HepG2 (cell line): ENCODE data around the gene GRB2. TPM values are rescaled to one million over a fixed set of nuclear protein-coding genes. Genes with fewer than 3 reads are reported as not detected.

ENCODE experiments used
- ATAC-seq: fragments of 200-7000 bp; cut with Tn5 transposase; 3 replicates; pipeline ENCODE4 v1.9.1; 2020; ENCODE audit warnings: mild to moderate bottlenecking, moderate library complexity
- BruUV-seq: library from RNA; stranded (reverse); fragments of 400-500 nt; replicated peaks from 2 replicates; lab custom pipeline; 2021; lab: Mats Ljungman, UMichigan
- CTCF ChIA-PET: fragments of 300-600 bp; formaldehyde crosslinking; extraction: SDS; loops from one replicate; lab custom pipeline; 2021; ENCODE audit warnings: low total read pairs, inconsistent platforms, low intra/inter-chr PET ratio; lab: Yijun Ruan, JAX
- POLR2A ChIA-PET: fragments of 350-600 bp; sonication (Branson Sonifier 250); formaldehyde crosslinking; loops from one replicate; lab custom pipeline; 2020; ENCODE audit warnings: antibody characterized with exemption, inconsistent platforms; lab: Yijun Ruan, JAX
- DNase-seq: peaks from one replicate; pipeline ENCODE4 v3.0.0-alpha.2; 2015; ENCODE audit warnings: low spot score
- FAIRE-seq: peaks from 3 replicates; lab custom pipeline; 2011; peaks lifted over from hg19 to GRCh38; lab: Jason Lieb, UNC
- H2AFZ ChIP-seq: one replicate; pipeline ENCODE4 v1.6.1; 2011; ENCODE audit warnings: low read length, inconsistent platforms
- H3K27ac ChIP-seq: fragments of 300-600 bp; 3 replicates; pipeline ENCODE4 v1.8.0; 2011; ENCODE audit warnings: mixed run types, mild to moderate bottlenecking, mixed read lengths, low read length, inconsistent platforms; ENCODE audit not compliant: insufficient read depth; ENCODE audit errors: extremely low read length
- H3K27me3 ChIP-seq, 2 experiments: fragments of 200-600 bp in 1 of 2; 2 replicates in 1 of 2; 3 replicates in 1 of 2; pipeline versions ENCODE4 v1.6.0 to v1.8.0; 2011; ENCODE audit warnings: low read length in 2 of 2, mild to moderate bottlenecking in 2 of 2, moderate library complexity in 2 of 2, inconsistent platforms in 1 of 2; ENCODE audit not compliant: insufficient read depth in 2 of 2, control insufficient read depth in 1 of 2
- H3K36me3 ChIP-seq, 2 experiments: fragments of 200-600 bp in 1 of 2; replicated peaks in 1 of 2; 2 replicates in 1 of 2; 3 replicates in 1 of 2; pipeline versions ENCODE4 v1.5.1 to v1.8.0; 2011; ENCODE audit warnings: low read length in 2 of 2, inconsistent platforms in 1 of 2; ENCODE audit not compliant: insufficient read depth in 2 of 2, control insufficient read depth in 1 of 2
- H3K4me1 ChIP-seq: 2 replicates; pipeline ENCODE4 v1.5.1; 2012; ENCODE audit warnings: low read length, inconsistent platforms; ENCODE audit not compliant: insufficient read depth
- H3K4me2 ChIP-seq: 2 replicates; pipeline ENCODE4 v1.6.0; 2011; ENCODE audit warnings: low read depth, low read length, inconsistent platforms
- H3K4me3 ChIP-seq, 3 experiments: fragments of 200-600 bp in 1 of 3; sonication (generic), shearing (Covaris generic) in 1 of 3; replicated peaks in 1 of 3; 2 replicates each; pipeline ENCODE4 v1.5.1; 2011 to 2016; ENCODE audit warnings: low read length in 3 of 3, inconsistent platforms in 2 of 3, low read depth in 2 of 3, mild to moderate bottlenecking in 2 of 3, control low read depth in 1 of 3, mixed read lengths in 1 of 3; ENCODE audit not compliant: insufficient read depth in 1 of 3
- H3K79me2 ChIP-seq: one replicate; pipeline ENCODE4 v1.6.1; 2011; ENCODE audit warnings: low read length, inconsistent platforms; ENCODE audit not compliant: insufficient read depth
- H3K9ac ChIP-seq: 2 replicates; pipeline ENCODE4 v1.6.0; 2011; ENCODE audit warnings: mild to moderate bottlenecking, low read depth, low read length, inconsistent platforms; ENCODE audit not compliant: insufficient read depth
- H3K9me3 ChIP-seq: 2 replicates; pipeline ENCODE4 v1.5.1; 2012; ENCODE audit warnings: mild to moderate bottlenecking, low read length
- H4K20me1 ChIP-seq: 2 replicates; pipeline ENCODE4 v1.6.0; 2011; ENCODE audit warnings: inconsistent platforms, mild to moderate bottlenecking, low read length, moderate library complexity; ENCODE audit not compliant: insufficient read depth
- DMAP1 ChIP-seq: IDR thresholded peaks from 2 replicates; pipeline ENCODE4 v1.6.1; 2016
- DR1 ChIP-seq: sonication (generic); formaldehyde crosslinking; IDR thresholded peaks from 2 replicates; pipeline ENCODE4 v1.8.0; 2021; ENCODE audit warnings: mild to moderate bottlenecking, missing genetic modification reagents, inconsistent platforms
- KDM5B ChIP-seq: sonication (generic); formaldehyde crosslinking; IDR thresholded peaks from 2 replicates; pipeline ENCODE4 v1.4.0; 2020; ENCODE audit warnings: missing genetic modification reagents, mild to moderate bottlenecking, borderline replicate concordance
- MED1 ChIP-seq: sonication (generic); formaldehyde crosslinking; IDR thresholded peaks from 2 replicates; pipeline ENCODE4 v1.4.0; 2020; ENCODE audit warnings: missing genetic modification reagents
- PAWR ChIP-seq: sonication (generic); formaldehyde crosslinking; IDR thresholded peaks from 2 replicates; pipeline ENCODE4 v1.4.0; 2020; ENCODE audit warnings: missing genetic modification reagents, mild to moderate bottlenecking, borderline replicate concordance
- RFXANK ChIP-seq: IDR thresholded peaks from 2 replicates; pipeline ENCODE4 v1.6.1; 2016
- TCF7L2 ChIP-seq: IDR thresholded peaks from 2 replicates; pipeline ENCODE4 v1.6.1; 2011; ENCODE audit warnings: mild to moderate bottlenecking, low read depth, low read length, moderate library complexity
- ZBTB7B ChIP-seq: sonication (generic); formaldehyde crosslinking; IDR thresholded peaks from 2 replicates; pipeline ENCODE4 v1.4.0; 2020; ENCODE audit warnings: missing genetic modification reagents
- ZFP36L2 ChIP-seq: sonication (generic); formaldehyde crosslinking; IDR thresholded peaks from 2 replicates; pipeline ENCODE4 v1.4.0; 2020; ENCODE audit warnings: missing genetic modification reagents
- ZNF160 ChIP-seq: sonication (generic); formaldehyde crosslinking; IDR thresholded peaks from 2 replicates; pipeline ENCODE4 v1.8.0; 2022; ENCODE audit warnings: mild to moderate bottlenecking, inconsistent platforms, missing genetic modification reagents
- ZNF350 ChIP-seq: sonication (generic); formaldehyde crosslinking; IDR thresholded peaks from 2 replicates; pipeline ENCODE4 v1.4.0; 2020; ENCODE audit warnings: mild to moderate bottlenecking, low read depth, missing genetic modification reagents, borderline replicate concordance
- ZNF770 ChIP-seq: sonication (generic); formaldehyde crosslinking; IDR thresholded peaks from 2 replicates; pipeline ENCODE4 v1.5.0; 2020; ENCODE audit warnings: mild to moderate bottlenecking, missing genetic modification reagents
- ZNF777 ChIP-seq: sonication (generic); formaldehyde crosslinking; IDR thresholded peaks from 2 replicates; pipeline ENCODE4 v1.4.0; 2020; ENCODE audit warnings: missing genetic modification reagents
- WGBS: methylation state at CpG from one replicate; pipeline ENCODE4 v1.1.6; 2017; ENCODE audit warnings: low lambda C conversion rate; 5-methylcytosine and 5-hydroxymethylcytosine counted together
- in situ Hi-C: cut with HindIII; loops from 2 replicates; pipeline ENCODE4 v1.10.0; 2017; ENCODE audit warnings: low pct_unique_long_range_greater_than_20kb; ENCODE audit not compliant: extremely low pct_ligation_motif_present
- intact Hi-C: fragments of 100-400 bp; cut with micrococcal nuclease; formaldehyde crosslinking; loops from one replicate; pipeline ENCODE4 v1.10.0; 2022; ENCODE audit not compliant: unreplicated experiment
- polyA plus RNA-seq, 8 experiments: library from polyadenylated mRNA; depleted of rRNA in 3 of 8; stranded (reverse) in 7 of 8; unstranded in 1 of 8; fragments of >200 nt; fragmentation: Illumina TruSeq in 4 of 8; extraction: Trizol in 4 of 8; gene quantifications; 2 replicates each; pipeline versions ENCODE4 v1.2.1 to v1.2.3, GENCODE V29; 2011 to 2016; ENCODE audit warnings: low read depth in 4 of 8, missing spikeins in 1 of 8, mixed read lengths in 1 of 8; ENCODE audit not compliant: insufficient read depth in 1 of 8
- total RNA-seq, 5 experiments: library from RNA; depleted of rRNA; stranded (reverse); fragments of >200 nt; fragmentation: Illumina TruSeq; extraction: Trizol; gene quantifications; 2 replicates each; pipeline ENCODE4 v1.2.3, GENCODE V29; 2016; ENCODE audit warnings: low read depth in 1 of 5
- TF ChIP-seq, protein P1 (sequence below): IDR thresholded peaks from 2 replicates; pipeline ENCODE4 v1.6.1; 2016; ENCODE audit warnings: low read depth, borderline replicate concordance
- TF ChIP-seq, protein P2 (sequence below): sonication (generic); formaldehyde crosslinking; IDR thresholded peaks from 2 replicates; pipeline ENCODE4 v1.8.0; 2022; ENCODE audit warnings: mild to moderate bottlenecking, missing genetic modification reagents

Gene GRB2
- total and polyA plus RNA-seq, 2 of the 13 experiments (the other 11 are each of a cell fraction or from before 2014, with no cell fraction given): 84.6 to 92.3 TPM

GRCh38 chr17:75366432-75366831, 39.0 kb downstream of the GRB2 start:
- DNase-seq (no peak), ATAC-seq (no peak), FAIRE-seq (no peak)
- BruUV-seq: no TSS peak
- Histone ChIP-seq H3K27me3 (no peaks in the 10 kb centered on the region), H3K9ac (no peak overlapping the region), H3K36me3 (no peaks in the 10 kb centered on the region; a peak in 1 of 5 replicates), H2AFZ (no peak overlapping the region), H3K9me3 (no peaks in the 10 kb centered on the region), H3K4me3 (no peak overlapping the region), H3K4me2 (no peak overlapping the region), H3K27ac (no peak overlapping the region), H4K20me1 (peaks cover 11% of the 10 kb centered on the region; the same call in 1 of the 2 replicates), H3K4me1 (peaks cover 70% of the 10 kb centered on the region), H3K79me2 (peaks cover 98% of the 10 kb centered on the region)
- CTCF ChIA-PET: no interaction called here
- TF ChIP-seq ZNF770 (CRISPR knock-in tag): peak; percentile 72
- TF ChIP-seq DMAP1 (CRISPR knock-in tag): no peak
- no peak for TF ChIP-seq KDM5B (CRISPR knock-in tag)
- TF ChIP-seq ZNF777 (CRISPR knock-in tag): no peak
- TF ChIP-seq ZBTB7B (CRISPR knock-in tag): no peak
- TF ChIP-seq TCF7L2: no peak
- in situ Hi-C loops: no loop called here
- 88% methylated on average over 6 of the region's 6 CpGs for WGBS
- intact Hi-C loops: no loop called here
- POLR2A ChIA-PET: interaction anchor here (0.6 to 1.0 kb wide), 2 partner anchors 10 to 91 kb away, joined by 3 to 4 read pairs; no protein-coding TSS in a partner anchor

DNA sequence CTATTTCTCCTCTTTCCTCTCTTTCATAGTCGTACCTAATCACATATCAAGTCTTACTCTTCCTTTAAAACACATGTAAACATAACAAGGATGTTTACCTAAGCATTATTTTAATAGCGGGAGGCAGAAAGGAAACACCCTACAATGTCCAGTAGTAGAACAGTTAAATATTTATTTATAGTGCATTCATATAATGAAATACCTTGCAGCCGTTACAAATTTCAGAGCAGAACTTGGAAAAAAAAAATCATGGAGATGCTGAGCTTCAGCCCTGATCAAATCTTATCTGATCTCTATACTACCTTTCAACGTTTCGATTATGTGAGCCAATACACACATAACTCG, 39.6 kb downstream of the GRB2 start:
- no peaks in the 10 kb centered on the region for H3K27me3 ChIP-seq
- ChIA-PET POLR2A (interaction anchor here (0.6 to 1.0 kb wide), 2 partner anchors 10 to 91 kb away, joined by 3 to 4 read pairs; no protein-coding TSS in a partner anchor), CTCF (no interaction called here)
- no peak for DNase-seq
- WGBS: 87% methylated on average over 6 of the region's 6 CpGs
- no peaks in the 10 kb centered on the region for H3K9me3 ChIP-seq
- H3K4me1 ChIP-seq: peaks cover 76% of the 10 kb centered on the region
- H2AFZ ChIP-seq: no peak overlapping the region
- intact Hi-C loops: no loop called here
- no peak for ATAC-seq
- no peak overlapping the region for H3K27ac ChIP-seq
- no peak overlapping the region for H3K9ac ChIP-seq
- in situ Hi-C loops: no loop called here
- H3K79me2 ChIP-seq: peaks cover 98% of the 10 kb centered on the region
- H3K4me2 ChIP-seq: no peak overlapping the region
- H3K4me3 ChIP-seq: no peak overlapping the region
- H3K36me3 ChIP-seq: no peaks in the 10 kb centered on the region; a peak in 1 of 5 replicates
- BruUV-seq: no TSS peak
- FAIRE-seq: no peak
- TF ChIP-seq MED1 (no peak), ZNF160 (CRISPR knock-in tag) (no peak), PAWR (CRISPR knock-in tag) (no peak), DR1 (CRISPR knock-in tag) (no peak), ZFP36L2 (CRISPR knock-in tag) (no peak), RFXANK (CRISPR knock-in tag) (no peak), ZNF350 (CRISPR knock-in tag) (no peak)
- TF ChIP-seq, protein P1, sequence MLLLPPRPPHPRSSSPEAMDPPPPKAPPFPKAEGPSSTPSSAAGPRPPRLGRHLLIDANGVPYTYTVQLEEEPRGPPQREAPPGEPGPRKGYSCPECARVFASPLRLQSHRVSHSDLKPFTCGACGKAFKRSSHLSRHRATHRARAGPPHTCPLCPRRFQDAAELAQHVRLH (CRISPR knock-in tag): no peak
- TF ChIP-seq, protein P2, sequence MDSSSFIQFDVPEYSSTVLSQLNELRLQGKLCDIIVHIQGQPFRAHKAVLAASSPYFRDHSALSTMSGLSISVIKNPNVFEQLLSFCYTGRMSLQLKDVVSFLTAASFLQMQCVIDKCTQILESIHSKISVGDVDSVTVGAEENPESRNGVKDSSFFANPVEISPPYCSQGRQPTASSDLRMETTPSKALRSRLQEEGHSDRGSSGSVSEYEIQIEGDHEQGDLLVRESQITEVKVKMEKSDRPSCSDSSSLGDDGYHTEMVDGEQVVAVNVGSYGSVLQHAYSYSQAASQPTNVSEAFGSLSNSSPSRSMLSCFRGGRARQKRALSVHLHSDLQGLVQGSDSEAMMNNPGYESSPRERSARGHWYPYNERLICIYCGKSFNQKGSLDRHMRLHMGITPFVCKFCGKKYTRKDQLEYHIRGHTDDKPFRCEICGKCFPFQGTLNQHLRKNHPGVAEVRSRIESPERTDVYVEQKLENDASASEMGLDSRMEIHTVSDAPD (CRISPR knock-in tag): no peak
- TF ChIP-seq, all 625 proteins: peak for 0
- peaks cover 15% of the 10 kb centered on the region; the same call in 1 of the 2 replicates for H4K20me1 ChIP-seq
